CD4-positive, alpha-beta T cell treated with Interferon alpha-2 for 1 hour (primary cell): ENCODE measurements around the gene WDR27.

Experiments
- DNase-seq, 2 donors: peaks; one replicate each; pipeline ENCODE4 v3.0.0-alpha.2; 2020 to 2022

Gene WDR27

DNA sequence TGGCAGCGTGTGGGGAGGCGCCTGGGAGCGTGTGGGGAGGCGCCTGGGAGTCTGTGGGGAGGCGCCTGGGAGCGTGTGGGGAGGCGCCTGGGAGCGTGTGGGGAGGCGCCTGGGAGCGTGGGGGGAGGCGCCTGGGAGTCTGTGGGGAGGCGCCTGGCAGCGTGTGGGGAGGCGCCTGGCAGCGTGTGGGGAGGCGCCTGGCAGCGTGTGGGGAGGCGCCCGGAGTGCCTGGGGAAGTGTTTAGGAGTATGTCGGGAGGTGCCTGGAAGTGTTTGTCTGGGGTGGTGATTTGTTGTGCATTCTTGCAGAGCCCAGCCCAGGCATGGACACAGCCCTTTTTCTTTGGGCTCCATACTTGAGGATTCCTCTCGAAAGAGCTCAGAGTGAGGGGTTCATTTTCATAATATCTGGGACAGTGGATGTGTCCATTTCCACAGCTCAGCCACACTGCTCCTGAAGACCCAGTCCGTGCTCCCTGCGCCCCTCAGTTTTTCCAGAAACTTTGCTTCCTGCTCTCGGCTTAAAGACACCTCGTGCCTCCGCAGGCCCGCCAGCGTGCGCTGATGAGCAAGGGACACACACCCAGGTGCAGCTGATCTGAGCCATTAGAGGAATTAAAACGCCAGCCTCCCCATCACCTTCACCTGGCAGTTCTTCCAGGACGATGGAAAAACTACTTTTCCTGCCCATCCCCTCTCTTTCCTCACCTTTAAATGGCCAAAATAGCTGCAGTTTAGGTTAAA lies 276.0 kb downstream of the WDR27 start:
- DNase-seq = no peak

DNA sequence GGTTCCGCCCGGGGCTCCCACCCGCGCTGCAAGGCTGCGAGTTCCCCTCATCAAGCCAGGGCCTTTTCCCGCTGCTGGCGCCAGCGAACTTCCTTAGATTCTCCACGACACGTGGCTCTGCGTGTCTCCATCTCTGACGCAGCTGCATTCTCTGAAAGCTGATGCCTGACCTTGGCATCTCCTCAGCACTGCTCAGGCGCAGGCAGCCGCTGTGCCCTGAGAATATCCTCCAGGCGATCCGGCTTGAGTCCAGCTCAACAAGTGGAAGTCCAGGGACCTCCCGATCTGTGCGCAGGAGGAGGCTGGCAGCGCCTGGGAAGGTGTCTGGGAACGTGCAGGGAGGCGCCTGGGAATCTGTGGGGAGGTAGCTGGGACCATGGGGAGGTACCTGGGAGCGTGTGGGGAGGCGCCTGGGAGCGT lies 277.0 kb downstream of the WDR27 start:
- DNase-seq = no peak

DNA sequence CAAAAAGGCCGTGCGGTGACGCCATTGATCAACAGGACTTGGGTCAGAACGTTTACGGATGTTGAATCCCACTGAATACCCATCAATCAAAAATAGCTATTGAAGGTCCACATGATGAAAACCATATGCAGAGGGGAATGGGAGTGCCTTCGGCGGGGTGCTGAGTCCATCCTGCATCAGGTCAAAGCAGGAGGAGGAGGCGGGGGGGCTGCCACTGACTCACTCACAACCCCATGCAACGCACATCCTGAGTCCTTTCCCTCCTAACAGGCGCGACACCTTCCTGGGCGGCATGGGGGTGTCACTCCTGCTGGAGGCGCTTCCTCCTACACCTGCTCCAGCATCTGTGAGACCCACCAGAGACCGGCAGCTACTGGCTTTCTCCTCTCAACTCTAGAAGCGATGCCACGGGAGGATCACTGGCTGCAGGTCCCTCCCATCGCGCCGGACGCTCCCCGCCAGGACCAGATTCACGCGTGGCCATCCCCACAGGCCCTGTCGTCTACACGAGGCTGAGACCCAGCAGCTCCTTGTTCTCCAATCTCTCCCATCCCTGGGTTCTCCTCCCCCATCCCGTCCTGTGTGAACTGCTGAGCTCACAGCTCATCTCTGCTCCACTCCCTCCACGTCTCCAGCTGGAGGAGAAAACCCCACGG lies 277.6 kb downstream of the WDR27 start:
- no peak for DNase-seq

DNA sequence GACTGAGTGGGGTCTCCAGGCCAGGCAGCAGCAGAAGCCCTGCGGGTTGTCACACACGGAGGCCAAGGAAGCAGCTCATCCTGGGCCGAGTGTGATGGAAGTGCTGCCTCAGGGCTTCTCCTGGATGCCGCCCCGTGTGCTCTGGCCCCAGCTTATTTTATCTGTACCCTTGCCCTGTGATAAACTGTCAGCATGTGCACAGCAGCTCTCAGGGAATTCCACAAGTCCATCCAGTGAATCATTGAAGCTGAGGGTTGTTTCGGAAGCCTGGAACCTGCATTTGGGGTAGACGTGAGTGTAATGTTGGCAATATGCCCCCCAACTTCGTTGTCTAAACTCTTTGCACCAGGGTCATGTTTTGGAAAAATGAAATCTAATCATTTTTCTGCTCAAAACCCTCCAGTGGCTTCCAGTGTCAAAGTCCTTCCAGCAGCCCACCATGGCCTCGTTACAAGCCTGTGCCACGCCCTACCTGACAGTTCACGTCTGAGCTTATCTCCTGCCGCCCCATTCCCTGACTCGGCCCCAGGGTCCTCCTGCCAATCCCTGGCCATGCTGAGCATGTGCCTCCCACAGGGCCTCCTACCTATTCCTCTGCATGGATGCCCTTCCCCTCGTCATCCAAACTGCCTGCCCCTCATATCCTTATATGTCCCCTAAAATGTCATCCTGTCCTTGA lies 280.1 kb downstream of the WDR27 start:
- DNase-seq = no peak

DNA sequence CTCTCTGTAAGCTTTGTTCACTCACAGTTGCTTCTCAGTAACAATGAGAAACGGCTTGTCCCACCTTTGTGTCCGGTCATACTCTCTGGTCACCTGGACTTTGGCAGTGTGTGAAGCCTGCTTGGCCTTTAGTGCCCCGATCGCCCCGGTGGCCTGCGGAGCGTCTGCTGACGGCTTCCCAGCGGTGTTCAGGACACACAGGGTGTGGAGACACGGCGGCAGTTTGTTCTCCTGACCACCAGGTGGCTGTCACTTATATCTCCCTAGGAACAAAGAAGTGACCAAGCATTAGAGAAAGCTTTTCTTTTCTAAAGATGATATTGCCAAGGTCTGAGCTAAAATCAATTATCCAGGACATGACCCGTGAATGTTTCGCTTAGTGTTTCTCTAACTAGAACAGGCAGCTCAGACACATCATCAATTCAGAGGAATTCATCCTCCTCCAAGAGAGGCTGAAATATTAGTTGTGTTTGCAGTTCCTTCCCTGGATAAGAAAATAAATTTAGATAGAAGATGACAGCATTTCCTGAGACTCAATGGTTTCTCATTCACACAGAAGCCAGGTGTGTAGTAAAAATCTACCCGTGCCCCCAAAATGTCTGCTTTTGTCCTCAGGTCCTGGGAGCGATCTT lies 280.8 kb downstream of the WDR27 start:
- DNase-seq = no peak

DNA sequence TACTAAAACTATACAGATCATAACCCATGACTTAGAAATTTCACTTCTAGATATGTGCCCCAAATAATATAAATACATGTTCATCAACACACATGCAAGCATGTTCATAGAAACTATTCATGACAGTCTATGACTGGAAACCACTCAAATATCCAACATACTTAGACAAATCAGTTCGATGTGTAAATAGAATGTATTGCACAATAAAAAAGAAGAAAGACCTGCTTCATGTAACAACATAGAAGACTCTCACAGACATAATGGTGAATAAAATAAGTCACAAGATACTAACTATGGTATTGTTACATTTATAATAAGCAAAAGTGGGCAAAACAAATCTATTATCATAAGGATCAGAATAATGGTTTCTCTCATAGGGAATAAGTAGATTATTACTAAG lies 284.7 kb downstream of the WDR27 start:
- DNase-seq = no peak

DNA sequence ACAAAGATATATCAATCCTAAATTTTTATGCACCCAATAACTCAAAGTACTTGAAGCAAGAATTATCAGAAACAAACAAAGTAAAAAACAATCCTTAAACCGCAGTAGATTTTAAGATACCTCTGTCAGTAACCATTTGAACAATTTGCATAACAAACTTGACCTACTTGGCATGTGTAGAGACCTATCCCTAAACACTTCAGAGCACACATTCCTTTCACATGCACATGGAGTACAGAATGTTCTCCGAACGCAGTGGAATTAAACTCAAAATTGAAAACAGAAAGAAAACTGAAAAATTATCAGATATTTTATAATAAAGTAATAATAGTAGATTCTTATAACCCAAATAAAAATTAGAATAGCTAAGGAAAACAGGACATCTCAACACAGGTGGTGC lies 285.6 kb downstream of the WDR27 start:
- DNase-seq = no peak

DNA sequence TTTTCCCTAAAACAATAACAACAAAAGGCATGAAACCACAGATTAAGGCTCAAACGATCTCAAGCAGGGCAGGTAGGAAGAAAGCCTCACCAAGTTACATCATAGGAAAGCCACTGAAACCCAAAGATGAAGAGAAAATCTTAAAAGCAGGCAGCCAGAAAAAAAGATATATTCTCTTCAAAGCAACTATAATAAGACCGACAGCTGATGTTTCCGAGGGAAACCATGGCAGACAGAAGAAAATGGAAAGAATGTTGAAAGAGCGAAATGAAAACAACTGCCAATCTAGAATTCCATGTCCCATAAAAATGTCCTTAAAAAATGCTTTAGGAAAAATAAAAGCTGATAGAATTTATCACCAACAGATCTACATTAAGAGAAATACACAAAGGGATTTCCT lies 286.6 kb downstream of the WDR27 start:
- DNase-seq = no peak

DNA sequence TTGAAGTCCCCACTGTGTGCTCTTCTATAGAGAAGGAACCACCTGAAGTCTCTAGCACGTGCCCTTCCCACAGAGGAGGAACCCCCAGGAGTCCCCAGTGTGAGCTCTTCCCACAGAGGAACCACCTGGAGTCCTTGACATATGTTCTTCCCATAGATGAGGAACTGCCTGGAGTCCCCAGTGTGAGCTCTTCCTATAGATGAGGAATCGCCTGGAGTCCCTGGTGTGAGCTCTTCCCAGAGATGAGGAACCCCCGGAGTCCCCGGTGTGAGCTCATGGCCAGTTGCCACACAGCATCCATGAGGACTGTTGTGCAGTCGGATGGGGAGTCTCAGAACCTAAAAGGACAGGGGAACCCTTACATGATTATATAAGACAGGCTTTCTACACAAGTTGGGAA lies 290.1 kb downstream of the WDR27 start:
- no peak for DNase-seq

DNA sequence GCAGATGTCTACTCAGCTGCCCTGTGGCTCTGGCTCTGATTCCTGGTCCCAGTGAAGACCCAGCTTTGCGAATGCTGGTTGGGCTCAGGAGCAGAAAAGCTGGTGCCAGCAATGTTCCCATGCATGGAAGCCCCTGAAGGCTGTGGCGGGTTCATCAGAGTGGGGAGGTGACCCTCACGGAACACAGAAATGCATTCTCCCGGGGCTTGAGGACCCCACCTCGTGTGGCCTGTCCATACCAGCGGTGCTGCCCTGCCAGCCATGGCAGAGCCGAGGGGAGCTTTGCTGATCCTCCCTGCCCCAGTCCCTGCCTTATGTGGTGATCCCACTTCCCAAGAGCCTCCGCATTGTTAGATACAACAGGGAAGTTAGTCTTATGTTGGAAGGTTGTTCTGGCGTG lies 290.5 kb downstream of the WDR27 start:
- no peak for DNase-seq

DNA sequence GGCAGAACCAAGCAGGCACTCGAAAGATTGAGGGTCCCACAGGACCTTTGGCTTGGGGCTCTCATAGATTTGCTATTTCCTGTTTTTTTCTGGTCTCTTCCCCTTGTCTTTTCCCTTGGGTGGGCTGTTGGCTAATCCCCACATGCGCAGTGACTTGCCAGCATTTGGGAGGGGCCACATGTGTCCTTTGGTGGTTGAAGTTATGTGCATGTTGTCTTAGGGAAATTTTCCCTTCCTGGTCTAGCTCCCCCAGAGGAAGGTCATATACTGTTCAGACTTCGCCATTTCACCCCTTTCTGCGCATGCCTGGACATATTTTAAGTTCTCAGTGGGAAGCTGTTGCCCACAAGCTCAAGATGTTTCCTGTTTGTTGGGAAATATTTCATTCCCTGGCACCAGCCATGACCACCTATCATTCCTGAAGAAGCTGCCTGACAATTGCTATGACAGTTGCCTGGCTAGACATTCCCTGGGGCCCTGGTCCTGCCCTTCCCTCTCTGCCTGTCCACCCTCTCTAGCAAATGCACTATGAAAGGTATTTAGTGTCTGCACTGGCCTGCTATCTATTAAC lies 292.0 kb downstream of the WDR27 start:
- DNase-seq = no peak

DNA sequence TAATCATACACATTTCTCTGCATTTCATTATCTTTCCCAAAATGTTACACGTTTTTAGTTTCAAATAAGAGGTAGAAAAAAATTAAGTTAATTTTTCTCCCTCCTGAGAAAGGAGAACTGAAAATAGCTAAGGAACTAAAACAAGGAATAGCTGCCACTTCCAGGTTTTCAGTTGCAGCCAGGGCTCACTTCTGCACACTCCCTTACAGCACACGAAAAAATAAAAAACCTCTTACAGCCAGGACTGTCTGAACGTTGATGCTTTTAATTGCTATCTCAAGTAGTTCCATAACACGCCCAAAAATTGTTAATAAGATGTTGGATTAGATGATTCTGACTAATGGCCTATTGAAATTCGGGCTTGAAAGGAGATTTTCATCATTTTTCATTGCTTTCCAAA lies 294.5 kb downstream of the WDR27 start:
- no peak for DNase-seq
